HG03060 (cell line): ENCODE data around the gene ZNF678.
A peak's percentile ranks its signal among the peaks of the same experiment; 100 is the strongest.

Experiments
- ATAC-seq: cut with Tn5 transposase; IDR thresholded peaks from one replicate; pipeline ENCODE4 v1.9.1; 2021; ENCODE audit warnings: low read depth, moderate number of reproducible peaks; ENCODE audit not compliant: unreplicated experiment

ZNF678 gene

GRCh38 chr1:227563324-227564201 is at the start of gene ZNF678:
Gene ZNF678, plus strand, starts transcription at chr1:227563556. Its CDS starts 87,436 bp downstream, at chr1:227650992.
- ATAC-seq = peak; percentile 90

DNA sequence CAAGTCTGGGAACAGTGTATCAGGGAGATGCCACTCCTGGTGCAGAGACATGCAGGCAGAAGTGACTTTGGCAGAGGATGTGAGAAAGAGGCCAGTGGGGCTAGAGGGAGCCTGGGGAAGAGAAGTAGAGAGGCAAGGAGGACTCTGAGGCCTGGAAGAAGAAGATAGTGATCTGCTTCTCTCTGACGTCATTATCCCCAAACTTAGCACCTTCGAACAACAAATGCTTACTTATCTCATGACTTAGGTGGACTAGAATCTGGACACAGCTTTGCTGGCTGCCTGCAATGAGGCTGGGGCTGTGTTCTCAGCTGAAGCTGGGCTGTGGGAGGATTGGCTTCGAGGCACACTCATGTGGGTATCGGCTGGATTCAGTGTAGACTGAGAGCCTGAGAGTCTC is 44.5 kb upstream of the ZNF678 start:
- ATAC-seq = no peak

DNA sequence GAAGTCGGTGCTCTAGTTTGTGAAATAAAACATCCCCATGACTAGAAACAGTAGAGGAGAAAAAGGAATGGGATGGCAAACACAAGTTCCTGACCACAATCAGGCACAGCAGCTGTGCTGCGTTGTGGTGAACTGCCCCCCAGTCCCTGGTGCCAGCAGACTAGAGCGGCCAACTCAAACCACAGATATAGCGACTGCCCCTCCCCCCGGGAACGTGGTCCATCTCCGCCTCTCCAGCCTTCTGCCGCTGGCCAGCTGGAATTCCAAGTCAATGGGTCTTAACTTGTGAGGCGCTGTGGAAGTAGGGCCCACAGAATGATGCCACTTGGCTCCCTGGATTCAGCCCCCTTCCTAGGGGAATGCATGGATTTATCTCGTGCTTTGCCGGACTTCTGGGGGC is 41.6 kb upstream of the ZNF678 start:
- no peak for ATAC-seq

DNA sequence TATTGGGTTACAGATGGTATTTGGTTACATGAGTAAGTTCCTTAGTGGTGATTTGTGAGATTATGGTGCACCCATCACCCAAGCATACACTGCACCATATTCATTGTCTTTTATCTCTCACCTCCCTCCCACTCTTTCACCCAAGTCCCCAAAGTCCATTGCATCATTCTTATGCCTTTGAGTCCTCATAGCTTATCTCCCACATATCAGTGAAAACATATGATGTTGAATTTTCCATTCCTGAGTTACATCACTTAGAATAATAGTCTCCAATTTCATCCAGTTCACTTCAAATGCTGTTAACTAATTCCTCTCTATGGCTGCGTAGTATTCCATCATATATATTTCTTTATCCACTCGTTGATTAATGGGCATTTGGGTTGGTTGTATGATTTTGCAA is 36.8 kb upstream of the ZNF678 start:
- ATAC-seq = no peak

GRCh38 chr1:227532019-227532619 is 31.2 kb upstream of the ZNF678 start:
- no peak for ATAC-seq

DNA sequence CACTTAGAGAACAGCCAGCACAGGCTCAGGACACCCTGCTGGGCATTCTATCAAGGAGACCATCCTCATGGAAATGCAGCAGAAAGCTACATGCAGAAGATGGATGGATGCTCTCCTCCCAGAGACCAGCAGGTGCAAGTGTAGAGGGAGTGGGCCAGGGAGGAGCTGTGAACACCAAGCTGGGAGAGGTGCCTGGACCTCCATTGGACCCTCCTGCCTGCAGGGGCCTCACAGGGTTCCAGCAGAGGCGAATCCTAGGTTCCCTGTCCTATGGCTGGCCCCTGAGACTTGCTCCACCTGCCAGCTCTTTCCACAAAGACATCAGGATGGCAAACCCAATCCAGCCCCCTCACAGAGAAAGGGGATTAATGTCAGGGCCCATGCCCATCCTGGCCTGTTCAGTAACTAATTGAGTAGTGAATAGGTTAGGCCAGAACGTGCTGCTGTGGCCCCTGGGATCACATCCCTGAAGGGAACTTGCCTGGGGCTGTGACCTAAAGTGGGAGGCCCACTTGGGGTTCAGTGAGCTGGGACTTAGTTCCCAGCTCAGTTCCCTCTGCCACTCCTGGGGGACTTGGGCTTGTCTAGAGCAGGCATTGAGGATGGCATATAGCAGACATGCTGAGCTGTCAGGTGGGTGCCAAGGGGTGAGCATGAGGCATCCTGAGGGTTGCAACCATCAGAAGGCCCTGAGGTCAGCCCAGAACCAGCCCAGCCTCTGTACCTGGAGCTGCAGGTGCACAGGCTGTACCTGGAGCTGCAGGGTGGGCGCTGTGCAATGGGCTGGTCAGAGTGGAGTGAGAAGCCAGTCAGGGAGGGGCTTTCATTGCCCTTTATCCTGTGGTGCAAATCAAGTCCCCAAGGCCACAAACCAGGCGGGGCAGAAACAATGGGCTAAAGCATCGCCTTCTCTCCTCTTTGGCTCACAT is 22.9 kb upstream of the ZNF678 start:
- no peak for ATAC-seq

DNA sequence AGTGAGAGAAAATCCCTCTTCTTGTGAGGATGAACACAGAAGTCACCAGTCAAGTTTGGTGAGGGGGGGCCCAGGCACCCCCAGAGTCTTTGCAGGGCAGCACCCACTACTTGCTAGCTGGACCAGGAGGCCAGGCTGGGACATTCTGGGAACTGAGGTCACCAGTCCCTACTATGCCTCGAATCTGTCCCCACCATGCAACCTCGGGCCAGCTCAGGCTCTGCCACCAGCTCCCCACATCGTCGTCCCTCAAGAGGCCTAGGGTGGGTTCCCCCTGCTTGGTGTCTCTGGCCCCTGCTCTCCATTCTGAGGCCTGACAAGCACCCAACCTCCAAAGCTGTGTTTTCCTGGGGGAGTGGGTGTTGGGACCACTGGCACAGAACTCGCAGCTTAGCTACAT is 22.2 kb upstream of the ZNF678 start:
- no peak for ATAC-seq

GRCh38 chr1:227541796-227542152 is 21.6 kb upstream of the ZNF678 start:
- no peak for ATAC-seq

DNA sequence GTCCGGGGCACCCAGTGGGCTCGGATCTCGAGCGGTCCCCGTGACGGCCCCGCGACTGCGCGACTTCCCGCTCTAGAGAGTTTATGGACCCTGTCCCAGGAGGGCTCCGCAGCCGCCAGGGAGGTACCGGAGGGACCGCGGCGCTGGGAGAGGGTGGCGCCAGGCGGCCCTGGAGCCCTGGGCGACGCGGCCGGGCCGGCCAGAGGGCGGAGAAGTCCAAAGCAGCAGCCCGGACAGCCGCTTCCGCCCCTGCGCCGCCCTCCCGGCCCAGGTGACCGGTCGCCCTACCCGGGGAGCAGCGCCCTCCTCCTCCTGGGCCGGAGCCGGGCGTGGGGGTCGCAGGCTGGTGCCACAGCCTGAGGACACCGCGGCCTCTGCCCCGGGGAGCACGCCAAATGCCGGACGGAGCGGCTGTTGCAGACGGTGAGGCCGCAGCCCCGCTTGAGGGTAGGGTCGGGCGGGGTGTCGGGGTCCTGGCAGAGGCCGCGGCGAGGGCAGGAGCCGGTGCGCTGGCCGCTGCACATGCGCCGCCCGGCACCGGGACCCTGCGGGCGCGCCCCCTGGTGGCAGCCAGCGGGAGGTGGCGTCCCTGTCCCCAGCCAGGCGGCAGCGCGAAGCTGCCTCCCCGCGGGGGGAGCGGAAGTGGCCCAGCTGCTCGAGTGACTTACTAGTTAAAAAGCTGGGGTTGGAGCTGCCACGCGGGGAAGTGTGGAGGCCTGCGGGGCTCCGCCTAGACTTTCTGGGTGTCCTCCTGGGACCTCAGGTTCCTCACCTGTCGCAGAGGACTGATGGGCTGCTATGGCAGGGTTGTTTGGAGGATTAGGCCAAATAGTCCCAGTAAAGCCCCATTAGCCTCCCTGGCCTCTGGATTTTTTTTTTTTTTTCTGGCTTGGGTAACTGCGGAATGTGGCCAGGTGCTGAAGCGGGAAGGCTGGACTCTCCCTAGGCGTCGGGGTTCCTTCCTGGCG is 20.9 kb upstream of the ZNF678 start:
- peak; percentile 82 for ATAC-seq

- ATAC-seq = no peak
Measured at GRCh38 chr1:227543283-227544066, 19.9 kb upstream of the ZNF678 start.

- ATAC-seq = no peak
Measured at GRCh38 chr1:227544067-227545050, 19.0 kb upstream of the ZNF678 start.

DNA sequence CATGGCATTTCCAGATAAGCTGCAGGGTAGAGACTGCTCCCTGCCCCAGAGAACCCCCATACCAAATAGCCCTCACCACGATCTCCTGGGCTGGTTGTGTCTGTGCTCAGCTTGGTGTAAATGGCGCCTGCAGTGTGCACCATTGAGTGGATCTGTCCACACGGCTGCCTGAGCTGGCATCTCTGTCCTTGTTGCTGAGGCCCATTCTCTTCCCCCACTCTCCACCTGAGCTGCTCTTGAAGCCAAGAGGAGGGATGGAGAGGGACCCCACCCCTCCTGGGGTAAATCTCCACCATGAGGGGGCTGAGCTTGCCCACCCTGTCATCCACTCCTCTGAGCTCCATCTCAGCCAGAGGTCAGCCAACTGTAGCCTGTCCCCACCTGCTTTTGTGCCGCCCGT is 18.0 kb upstream of the ZNF678 start:
- ATAC-seq = no peak

DNA sequence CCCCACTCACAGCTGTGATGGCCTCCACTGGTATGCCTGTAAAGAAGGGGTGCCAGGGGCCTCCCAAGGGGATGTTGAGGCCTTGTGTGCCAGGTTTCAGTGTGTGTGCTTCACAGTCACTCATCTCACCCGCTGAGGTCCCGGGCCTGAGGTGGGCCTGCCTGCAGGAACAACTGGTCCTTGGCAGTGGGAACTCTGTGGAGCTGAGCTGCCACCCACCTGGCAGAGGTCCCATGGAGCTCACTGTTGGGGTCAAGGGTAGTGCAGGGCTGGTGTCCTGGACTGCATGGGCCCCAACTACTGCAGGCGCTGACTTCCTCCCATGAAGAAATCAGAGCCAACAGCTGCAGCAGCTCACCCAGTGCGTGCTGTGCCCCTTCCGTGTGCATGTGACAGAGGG is 17.3 kb upstream of the ZNF678 start:
- ATAC-seq = no peak

DNA sequence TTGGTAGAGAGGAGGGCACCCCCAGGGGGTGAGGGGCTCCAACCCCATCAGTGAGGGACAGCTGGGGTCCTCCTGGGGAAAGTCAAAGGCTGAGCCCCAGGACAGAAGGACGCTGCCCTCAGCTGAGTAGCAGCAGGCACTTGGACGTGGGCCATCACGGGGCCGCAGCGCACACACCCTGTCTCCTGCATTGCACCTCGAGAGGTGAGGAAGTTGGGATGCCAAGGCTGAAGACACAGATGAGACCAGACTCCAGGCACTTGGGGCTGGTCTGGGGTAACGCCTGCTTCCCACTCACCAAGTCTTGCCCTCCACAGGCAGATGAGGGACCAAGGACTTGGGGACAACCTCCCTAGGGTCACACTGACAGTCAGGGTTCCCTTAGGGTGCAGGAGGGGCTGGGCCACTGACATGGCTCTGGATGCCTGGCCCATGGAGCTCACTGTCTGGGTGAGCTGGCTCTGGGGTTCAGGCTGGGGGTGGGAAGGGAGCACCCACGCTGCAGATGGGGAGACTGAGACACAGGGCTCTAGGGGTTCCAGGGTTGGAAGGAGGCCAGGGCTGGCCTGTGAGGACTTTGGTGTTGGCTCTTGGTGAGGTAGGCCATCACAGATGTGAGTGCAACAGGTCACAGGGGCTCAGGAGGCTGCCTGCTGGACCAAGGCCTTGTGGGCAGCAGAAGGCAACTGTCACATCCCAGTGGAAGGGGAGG is 16.6 kb upstream of the ZNF678 start:
- no peak for ATAC-seq

DNA sequence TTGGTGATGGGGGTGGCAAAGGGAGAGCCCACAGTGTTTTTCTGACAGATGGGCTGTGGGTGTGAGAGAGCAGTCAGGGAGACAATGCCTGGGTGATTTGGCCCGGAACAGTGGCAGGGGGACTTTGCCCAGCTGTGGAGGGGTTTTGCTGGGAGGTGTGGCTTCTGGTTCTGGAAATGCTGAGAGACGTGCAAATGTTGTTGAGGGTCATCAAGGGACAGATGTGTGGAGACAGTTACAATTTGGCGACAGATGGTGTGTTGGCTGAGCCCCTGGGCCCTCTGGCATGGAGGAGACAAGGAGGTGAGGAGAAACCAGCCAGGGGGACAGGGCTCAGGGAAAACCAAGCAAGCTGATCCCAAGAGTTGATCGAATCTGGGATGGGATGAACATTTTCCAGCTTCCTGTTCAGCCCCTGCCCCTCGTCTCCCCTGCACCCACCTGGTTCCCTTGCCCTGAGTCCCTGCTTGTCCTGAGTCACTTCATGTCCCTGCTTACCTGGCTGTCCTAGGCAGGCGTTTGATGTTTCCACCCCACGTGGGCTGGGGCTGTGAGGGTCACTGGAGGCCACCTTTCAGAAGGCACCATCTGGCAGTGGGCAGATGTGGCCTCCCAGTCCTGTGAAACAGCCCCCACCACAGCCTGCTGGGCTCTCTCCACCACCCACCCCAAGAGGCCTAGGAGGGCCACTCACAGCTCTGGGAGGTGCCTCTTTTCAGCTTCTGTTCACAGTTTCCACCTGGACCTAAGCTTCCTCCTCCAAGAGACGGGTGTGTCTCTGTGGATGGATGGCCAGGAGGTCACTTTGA is 15.8 kb upstream of the ZNF678 start:
- ATAC-seq = no peak

DNA sequence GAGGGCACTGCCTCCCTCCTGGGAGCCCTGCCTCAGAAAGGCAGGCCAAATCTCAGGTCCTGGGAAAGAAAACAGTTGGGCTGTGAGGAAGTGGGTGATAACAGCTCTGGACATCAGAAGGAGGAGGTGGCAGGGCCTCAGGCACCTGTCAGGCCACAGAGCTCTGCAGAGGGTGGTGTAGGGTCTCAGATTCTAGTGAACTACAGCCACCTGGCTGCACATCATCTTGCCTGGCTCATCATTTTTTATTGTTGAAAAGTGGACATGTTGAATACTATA is 15.3 kb upstream of the ZNF678 start:
- ATAC-seq = no peak

DNA sequence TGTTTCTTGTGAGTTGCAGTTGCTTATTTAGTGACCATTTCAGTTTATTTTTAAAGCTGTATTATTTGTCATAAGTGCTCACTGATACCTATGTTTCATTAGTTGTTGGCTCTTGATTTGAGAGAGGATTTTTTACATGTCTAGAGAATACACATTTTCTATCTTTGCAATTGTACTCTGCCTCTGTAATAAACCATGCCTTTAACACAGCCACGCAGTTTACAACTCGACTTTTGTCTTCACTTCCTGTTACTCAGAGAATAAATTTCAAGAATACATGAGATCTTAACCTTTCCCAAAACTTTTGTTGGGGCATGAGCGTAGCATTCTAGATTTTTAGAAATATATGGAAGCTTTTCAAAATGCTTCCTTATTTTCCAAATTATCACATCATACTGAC is 14.9 kb upstream of the ZNF678 start:
- no peak for ATAC-seq
